Heart right ventricle (tissue), 16 donors: ENCODE results near the gene LMX1A. TPM values are rescaled to one million over a fixed set of nuclear protein-coding genes. Genes with fewer than 3 reads are reported as not detected.
A peak's percentile ranks its signal among the peaks of the same experiment; 100 is the strongest.

Experiments used
- ATAC-seq, 8 donors: fragments of 200-7000 bp; cut with Tn5 transposase; one replicate each; pipeline ENCODE4 v1.9.1; 2020; ENCODE audit warnings: mild to moderate bottlenecking in 8 of 8, moderate library complexity in 8 of 8, moderate number of reproducible peaks in 1 of 8
- DNase-seq, 2 donors: peaks; one replicate each; pipeline ENCODE4 v3.0.0-alpha.2; 2020
- H3K27ac ChIP-seq, 10 donors: fragments of 200-600 bp; sonication (generic) in 2 of 10; one replicate each; pipeline versions ENCODE4 v1.5.0 to v1.8.0; 2020 to 2022; ENCODE audit warnings: mild to moderate bottlenecking in 3 of 10
- H3K27me3 ChIP-seq, 7 donors: fragments of 200-600 bp; one replicate each; pipeline ENCODE4 v1.8.0; 2021 to 2022; ENCODE audit warnings: mild to moderate bottlenecking in 2 of 7
- H3K36me3 ChIP-seq, 9 donors: fragments of 200-600 bp; sonication (generic) in 1 of 9; one replicate each; pipeline versions ENCODE4 v1.5.0 to v1.8.0; 2020 to 2022; ENCODE audit warnings: mild to moderate bottlenecking in 2 of 9
- H3K4me1 ChIP-seq, 9 donors: fragments of 200-600 bp; sonication (generic) in 1 of 9; one replicate each; pipeline versions ENCODE4 v1.5.0 to v1.8.0; 2020 to 2022; ENCODE audit warnings: mild to moderate bottlenecking in 4 of 9
- H3K4me3 ChIP-seq, 10 donors: fragments of 200-600 bp; sonication (generic) in 2 of 10; one replicate each; pipeline versions ENCODE4 v1.5.0 to v1.8.0; 2020 to 2022; ENCODE audit warnings: mild to moderate bottlenecking in 7 of 10, moderate library complexity in 2 of 10
- H3K9me3 ChIP-seq, 11 donors: fragments of 200-600 bp in 10 of 11; sonication (generic) in 2 of 11; one replicate each; pipeline versions ENCODE4 v1.5.0 to v1.8.0; 2013 to 2022; ENCODE audit warnings: mild to moderate bottlenecking in 2 of 11, control low read depth in 1 of 11, moderate library complexity in 1 of 11
- WGBS, 2 donors: extraction: QIAGEN DNeasy Blood & Tissue Kit; methylation state at CpG; one replicate each; pipeline ENCODE4 v1.1.7; 2013; ENCODE audit warnings: inconsistent platforms in 1 of 2; 5-methylcytosine and 5-hydroxymethylcytosine counted together
- intact Hi-C, 10 donors: fragments of 100-400 bp; cut with DNase I; formaldehyde crosslinking; loops; one replicate each; pipeline versions ENCODE4 v1.11.1 to v1.14.2; 2022
- polyA plus RNA-seq, 2 donors: library from polyadenylated mRNA; stranded (reverse); fragments of 200-250 nt; gene quantifications; one replicate each; pipeline ENCODE4 v1.2.3, GENCODE V29; 2013
- total RNA-seq, 10 donors: library from RNA; stranded (reverse); fragmentation: NEBNext Ultra II Directional in 3 of 10; extraction: Animal tissue kit (Norgen Biotek cat#: 25700) in 3 of 10; gene quantifications; one replicate each; pipeline versions ENCODE4 v1.2.1 to v1.2.4, GENCODE V29; 2021 to 2023
- TF ChIP-seq, protein P1 (sequence below), 9 donors: fragments of 200-600 bp; sonication (generic) in 2 of 9; IDR thresholded peaks; one replicate each; pipeline versions ENCODE4 v1.5.0 to v1.8.0; 2021 to 2022; ENCODE audit warnings: antibody characterized with exemption in 9 of 9, mild to moderate bottlenecking in 5 of 9, moderate library complexity in 1 of 9
- donor health status: Arrhythmogenic right ventricular cardiomyopathy.
- donor health status: ischemic (EF 13 %, LVEDD 7.1; RV severe dilation, severe dysfunction).
- donor health status: healthy with polysubstance abuse.
- donor health status: DM: no; HTN: yes; CAD: no.
- donor health status: DM: no; HTN: no; CAD: no.
- donor health status: ischemic (EF 25% LVEDD 6.9; RV normal size, moderate dysfunction).
- donor health status: ischemic (EF 25% LVEDD 5.7; RV mildly dilated, moderate dysfunction).
- donor health status: healthy.
- donor health status: DM: yes; HTN: yes; CAD: no.
- donor health status: Ischemic cardiomyopathy.
- donor health status: ischemic (EF 35%, LVEDD 5.7; RV mildly dilated, moderate dysfunction).
- donor health status: nonischemic (EF 11% LVEDD 7.7; RV severe dilation, severe dysfunction).
- donor health status: DM: yes; HTN: yes; CAD: no.
- donor health status: PGD.
- donor health status: ischemic (EF 29% LVEDD 5.4; RV normal size, mild dysfunction).
- donor health status: nonischemic (EF 23%, LVEDD 6.1; RV moderate dilation, normal function).

The LMX1A gene
- total and polyA plus RNA-seq, 12 donors, result 0.04 to 0.19 (median 0.14) TPM; not detected in 9

- H3K36me3 ChIP-seq, result no peaks in the 10 kb centered on the region
- 6 to 9% methylated on average over 22 of the region's 22 CpGs for WGBS, 2 donors
- peaks cover 3 to 49% (median 25%) of the 10 kb centered on the region in 9 donors for H3K4me1 ChIP-seq
- no peak for ATAC-seq
- TF ChIP-seq, protein P1, sequence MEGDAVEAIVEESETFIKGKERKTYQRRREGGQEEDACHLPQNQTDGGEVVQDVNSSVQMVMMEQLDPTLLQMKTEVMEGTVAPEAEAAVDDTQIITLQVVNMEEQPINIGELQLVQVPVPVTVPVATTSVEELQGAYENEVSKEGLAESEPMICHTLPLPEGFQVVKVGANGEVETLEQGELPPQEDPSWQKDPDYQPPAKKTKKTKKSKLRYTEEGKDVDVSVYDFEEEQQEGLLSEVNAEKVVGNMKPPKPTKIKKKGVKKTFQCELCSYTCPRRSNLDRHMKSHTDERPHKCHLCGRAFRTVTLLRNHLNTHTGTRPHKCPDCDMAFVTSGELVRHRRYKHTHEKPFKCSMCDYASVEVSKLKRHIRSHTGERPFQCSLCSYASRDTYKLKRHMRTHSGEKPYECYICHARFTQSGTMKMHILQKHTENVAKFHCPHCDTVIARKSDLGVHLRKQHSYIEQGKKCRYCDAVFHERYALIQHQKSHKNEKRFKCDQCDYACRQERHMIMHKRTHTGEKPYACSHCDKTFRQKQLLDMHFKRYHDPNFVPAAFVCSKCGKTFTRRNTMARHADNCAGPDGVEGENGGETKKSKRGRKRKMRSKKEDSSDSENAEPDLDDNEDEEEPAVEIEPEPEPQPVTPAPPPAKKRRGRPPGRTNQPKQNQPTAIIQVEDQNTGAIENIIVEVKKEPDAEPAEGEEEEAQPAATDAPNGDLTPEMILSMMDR (IDR thresholded peaks at IDR 0.05), result no peak
- H3K9me3 ChIP-seq, result no peaks in the 10 kb centered on the region
- DNase-seq, result no peak
- intact Hi-C loops, result no loop called here
- H3K27me3 ChIP-seq, result peaks cover 41 to 100% (median 98%) of the 10 kb centered on the region in 7 donors
- H3K27ac ChIP-seq, result no peak overlapping the region
- no peak overlapping the region for H3K4me3 ChIP-seq
These were observed 1.8 kb downstream of the LMX1A start for GRCh38 chr1:165354739-165355138.

DNA sequence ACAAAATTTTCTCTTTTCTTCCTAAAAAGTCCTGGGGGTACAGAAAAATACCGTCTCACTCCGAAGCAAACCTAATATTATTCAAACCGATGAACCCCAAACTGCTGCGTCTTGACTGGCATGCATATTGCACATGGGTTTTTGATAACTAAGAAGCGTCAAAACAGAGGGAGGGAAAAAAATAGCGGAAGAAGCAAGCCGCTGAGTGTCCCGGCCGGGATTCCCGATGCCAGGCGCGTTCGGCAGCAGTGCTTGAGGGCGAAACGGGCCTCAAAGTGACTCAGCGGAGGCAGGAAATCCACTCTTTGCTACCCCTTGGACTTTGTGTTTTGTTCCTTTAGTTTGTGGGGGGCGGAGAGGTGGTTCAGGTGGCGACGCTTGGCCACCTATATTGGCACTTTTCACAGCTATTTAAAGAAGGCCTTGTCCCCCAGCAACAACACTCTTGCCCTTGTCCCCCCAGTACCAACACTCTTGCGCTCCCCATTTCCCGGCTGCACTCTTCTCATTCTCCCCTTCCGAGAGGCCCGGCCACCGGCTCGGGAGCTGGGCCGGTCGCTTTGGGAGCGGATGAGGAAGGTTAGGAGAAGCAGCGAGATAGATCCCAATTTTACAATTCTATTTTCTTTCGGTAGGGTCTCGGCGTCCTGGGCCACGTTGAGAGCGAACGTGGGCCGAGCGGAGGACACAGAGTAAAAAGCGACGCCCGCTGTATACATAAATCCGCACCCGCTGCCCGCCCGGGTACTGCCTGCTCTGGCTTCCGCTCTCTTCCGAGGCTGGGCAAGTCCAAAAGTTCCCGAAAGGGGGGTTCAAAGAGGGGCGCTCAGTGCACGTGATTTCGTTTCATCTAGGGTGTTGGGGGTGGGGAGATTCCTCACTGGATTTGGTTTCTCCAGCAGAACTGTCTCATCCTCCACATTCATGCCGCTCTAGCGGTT lies 2.5 kb downstream of the LMX1A start:
- ATAC-seq, result no peak
- H3K4me1 ChIP-seq, result peaks cover 3 to 49% (median 25%) of the 10 kb centered on the region in 9 donors
- no peak overlapping the region for H3K27ac ChIP-seq
- no peak overlapping the region for H3K4me3 ChIP-seq
- no peaks in the 10 kb centered on the region for H3K9me3 ChIP-seq
- DNase-seq, result no peak
- intact Hi-C loops, result no loop called here
- no peaks in the 10 kb centered on the region for H3K36me3 ChIP-seq
- TF ChIP-seq, protein P1 (IDR thresholded peaks at IDR 0.05), result no peak
- peaks cover 41 to 100% (median 98%) of the 10 kb centered on the region in 7 donors for H3K27me3 ChIP-seq
- WGBS, 2 donors, result 7 to 8% methylated on average over 52 of the region's 52 CpGs

DNA sequence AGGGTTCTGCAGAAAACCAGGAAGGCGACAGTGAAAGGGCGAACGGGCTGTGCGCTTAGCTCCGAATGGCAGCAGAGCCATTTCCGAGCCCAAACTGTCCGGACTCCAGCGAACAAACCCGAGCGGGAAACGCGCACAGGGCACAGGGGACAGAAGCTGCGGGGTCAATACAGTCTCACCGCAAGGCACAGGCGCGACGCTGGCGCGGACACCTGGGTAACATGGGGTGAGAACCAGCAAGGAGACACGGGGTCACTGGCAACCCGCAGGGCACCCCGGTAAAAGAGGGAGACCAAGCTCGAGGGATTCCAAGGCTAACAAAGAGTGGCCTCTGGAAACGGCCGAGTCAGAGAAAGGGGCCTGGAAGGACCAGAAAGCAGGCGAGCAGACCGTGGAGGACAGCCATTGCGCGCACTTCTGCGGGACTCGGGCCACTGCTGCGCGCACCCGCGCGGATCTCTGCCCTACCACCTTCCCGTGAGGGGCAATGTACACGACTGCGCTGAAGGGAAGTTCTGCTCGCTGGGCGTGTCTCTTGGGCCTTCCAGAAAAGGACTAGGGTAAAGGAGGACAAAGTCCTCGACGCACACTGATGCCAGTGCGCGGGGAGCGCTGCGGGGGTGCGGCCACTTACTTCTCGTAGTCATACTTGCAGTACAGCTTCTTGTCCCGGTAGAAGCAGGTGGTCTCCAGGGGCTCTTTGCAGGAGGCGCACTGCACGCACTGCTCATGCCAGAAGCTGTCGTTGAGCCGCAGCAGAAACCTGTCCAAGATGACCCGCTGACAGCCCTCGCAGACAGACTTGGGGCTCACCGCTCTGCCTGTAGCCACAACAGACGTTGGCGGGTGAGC lies 3.8 kb downstream of the LMX1A start:
- H3K4me3 ChIP-seq, result peak overlapping the region in 1 of 10 donors; percentile 6
- peaks cover 41 to 100% (median 100%) of the 10 kb centered on the region in 7 donors for H3K27me3 ChIP-seq
- H3K4me1 ChIP-seq, result peaks cover 3 to 49% (median 25%) of the 10 kb centered on the region in 9 donors
- no peaks in the 10 kb centered on the region for H3K36me3 ChIP-seq
- no peak overlapping the region for H3K27ac ChIP-seq
- no peaks in the 10 kb centered on the region for H3K9me3 ChIP-seq
- no peak for DNase-seq
- TF ChIP-seq, protein P1 (IDR thresholded peaks at IDR 0.05), result no peak
- intact Hi-C loops, result no loop called here
- 3 to 4% methylated on average over 59 of the region's 59 CpGs for WGBS, 2 donors
- peak in 3 of 8 donors; percentile 15 to 37 (median 16) for ATAC-seq

GRCh38 chr1:165351863-165352441 lies 4.6 kb downstream of the LMX1A start:
- WGBS, 2 donors, result 8 to 11% methylated on average over 20 of the region's 20 CpGs
- TF ChIP-seq, protein P1 (IDR thresholded peaks at IDR 0.05), result no peak
- no peaks in the 10 kb centered on the region for H3K9me3 ChIP-seq
- ATAC-seq (no peak), DNase-seq (no peak)
- no peak overlapping the region for H3K27ac ChIP-seq
- peaks cover 39 to 100% (median 100%) of the 10 kb centered on the region in 7 donors for H3K27me3 ChIP-seq
- H3K4me1 ChIP-seq, result peaks cover 3 to 49% (median 25%) of the 10 kb centered on the region in 9 donors
- H3K4me3 ChIP-seq, result no peak overlapping the region
- intact Hi-C loops, result no loop called here
- H3K36me3 ChIP-seq, result no peaks in the 10 kb centered on the region
